Endodermal cell (in vitro differentiated cells): Measurements from ENCODE around the gene SETD4. TPM values are rescaled to one million over a fixed set of nuclear protein-coding genes. Genes with fewer than 3 reads are reported as not detected.

ENCODE experiments used
- DNase-seq: peaks from one replicate; pipeline ENCODE4 v3.0.0-alpha.2; 2017
- H3K27ac ChIP-seq: 2 replicates; pipeline ENCODE4 v1.5.1; 2013; ENCODE audit warnings: mild to moderate bottlenecking, low read depth, low read length, moderate library complexity
- H3K27me3 ChIP-seq: 2 replicates; pipeline ENCODE4 v1.6.1; 2013; ENCODE audit warnings: mild to moderate bottlenecking, low read length, moderate library complexity; ENCODE audit not compliant: insufficient read depth, control insufficient read depth, poor library complexity, severe bottlenecking
- H3K36me3 ChIP-seq: 2 replicates; pipeline ENCODE4 v1.7.0; 2013; ENCODE audit warnings: mild to moderate bottlenecking, low read length, moderate library complexity; ENCODE audit not compliant: control insufficient read depth, insufficient read depth
- H3K4me1 ChIP-seq: one replicate; pipeline ENCODE4 v1.7.0; 2013; ENCODE audit warnings: low read length; ENCODE audit not compliant: control insufficient read depth, insufficient read depth
- H3K4me3 ChIP-seq: 2 replicates; pipeline ENCODE4 v1.5.1; 2013; ENCODE audit warnings: mild to moderate bottlenecking, low read length, moderate library complexity
- H3K9ac ChIP-seq: 2 replicates; pipeline ENCODE4 v1.6.1; 2013; ENCODE audit warnings: mild to moderate bottlenecking, low read length, moderate library complexity; ENCODE audit not compliant: poor library complexity, severe bottlenecking; ENCODE audit errors: extremely low read depth
- H3K9me3 ChIP-seq: 2 replicates; pipeline ENCODE4 v1.6.1; 2013; ENCODE audit warnings: mild to moderate bottlenecking, low read length, moderate library complexity; ENCODE audit not compliant: control insufficient read depth
- H3K27ac Mint-ChIP-seq: 2 replicates; pipeline ENCODE4 v1.8.0; 2020; ENCODE audit warnings: mixed read lengths
- H3K27me3 Mint-ChIP-seq: 2 replicates; pipeline ENCODE4 v1.8.0; 2021; ENCODE audit warnings: mild to moderate bottlenecking, mixed read lengths; ENCODE audit not compliant: insufficient read depth
- H3K36me3 Mint-ChIP-seq: 2 replicates; pipeline ENCODE4 v1.8.0; 2020; ENCODE audit warnings: low read depth, mixed read lengths
- H3K4me1 Mint-ChIP-seq: 2 replicates; pipeline ENCODE4 v1.8.0; 2020; ENCODE audit warnings: mixed read lengths
- H3K4me3 Mint-ChIP-seq: 2 replicates; pipeline ENCODE4 v1.8.0; 2020; ENCODE audit warnings: mild to moderate bottlenecking, moderate library complexity, mixed read lengths
- H3K9me3 Mint-ChIP-seq: 2 replicates; pipeline ENCODE4 v1.8.0; 2020; ENCODE audit warnings: mild to moderate bottlenecking, mixed read lengths
- WGBS, 2 experiments: methylation state at CpG; one replicate each; pipeline versions ENCODE4 v1.1.5 to v1.1.7; 2013; ENCODE audit warnings: missing lambda C conversion rate in 2 of 2, mixed read lengths in 1 of 2; ENCODE audit not compliant: insufficient coverage in 1 of 2, insufficient read length in 1 of 2; 5-methylcytosine and 5-hydroxymethylcytosine counted together
- total RNA-seq, 2 donors: library from RNA; stranded (reverse); fragmentation: NEBNext Ultra II Directional in 1 of 2; extraction: Animal tissue kit (Norgen Biotek cat#: 25700) in 1 of 2; gene quantifications; 2 replicates in 1 of 2; 3 replicates in 1 of 2; pipeline ENCODE4 v1.2.1, GENCODE V29; 2021
- TF ChIP-seq, protein P1 (sequence below): fragments of 200-600 bp; sonication (generic); conservative IDR thresholded peaks from 2 replicates; pipeline ENCODE4 v1.5.0; 2021; ENCODE audit warnings: antibody characterized with exemption, mild to moderate bottlenecking

SETD4 gene
- total RNA-seq, 2 donors from 2014 or later: 27.8 to 31.9 TPM

DNA sequence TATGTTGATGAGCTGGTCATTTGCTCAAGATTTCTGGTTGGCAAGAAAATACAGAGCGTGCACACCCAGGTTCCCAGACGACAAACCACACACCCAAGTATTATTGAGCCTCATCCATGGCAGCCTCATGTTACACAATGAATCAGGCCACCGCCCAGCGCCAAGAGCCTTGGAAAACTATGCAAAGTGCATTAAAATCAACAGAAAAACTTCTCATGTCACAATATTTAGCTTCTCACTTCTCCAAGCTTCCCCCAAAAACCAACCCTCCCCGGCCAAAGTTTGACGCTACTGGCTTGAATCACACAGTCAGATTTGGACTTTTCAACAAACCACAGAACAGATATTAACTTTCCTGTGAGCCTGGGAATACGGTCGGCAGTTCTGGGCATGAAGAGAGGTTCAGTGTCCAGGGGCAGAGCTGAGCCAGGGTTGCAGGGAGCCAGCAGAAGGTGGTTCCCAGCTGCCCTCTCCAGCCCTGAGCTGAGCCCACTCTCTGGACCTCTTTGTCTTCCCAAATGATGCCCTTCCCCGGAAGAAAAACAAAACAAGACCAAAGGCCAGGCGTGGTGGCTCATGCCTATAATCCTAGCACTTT, 71.1 kb downstream of the SETD4 start:
- H3K27me3 ChIP-seq: peaks cover 58% of the 10 kb centered on the region
- peaks cover 17% of the 10 kb centered on the region for H3K4me1 ChIP-seq
- Mint-ChIP-seq H3K27me3 (peaks cover 35% of the 10 kb centered on the region), H3K4me1 (peaks cover 14% of the 10 kb centered on the region), H3K9me3 (no peaks in the 10 kb centered on the region), H3K36me3 (no peaks in the 10 kb centered on the region), H3K4me3 (no peak overlapping the region), H3K27ac (no peak overlapping the region)
- H3K4me3 ChIP-seq: no peak overlapping the region
- no peak overlapping the region for H3K9ac ChIP-seq
- H3K9me3 ChIP-seq: peaks cover 4% of the 10 kb centered on the region
- WGBS, 2 experiments: 92 to 100% methylated on average over 4 to 10 of the region's 10 CpGs
- H3K27ac ChIP-seq: no peak overlapping the region
- TF ChIP-seq, protein P1, sequence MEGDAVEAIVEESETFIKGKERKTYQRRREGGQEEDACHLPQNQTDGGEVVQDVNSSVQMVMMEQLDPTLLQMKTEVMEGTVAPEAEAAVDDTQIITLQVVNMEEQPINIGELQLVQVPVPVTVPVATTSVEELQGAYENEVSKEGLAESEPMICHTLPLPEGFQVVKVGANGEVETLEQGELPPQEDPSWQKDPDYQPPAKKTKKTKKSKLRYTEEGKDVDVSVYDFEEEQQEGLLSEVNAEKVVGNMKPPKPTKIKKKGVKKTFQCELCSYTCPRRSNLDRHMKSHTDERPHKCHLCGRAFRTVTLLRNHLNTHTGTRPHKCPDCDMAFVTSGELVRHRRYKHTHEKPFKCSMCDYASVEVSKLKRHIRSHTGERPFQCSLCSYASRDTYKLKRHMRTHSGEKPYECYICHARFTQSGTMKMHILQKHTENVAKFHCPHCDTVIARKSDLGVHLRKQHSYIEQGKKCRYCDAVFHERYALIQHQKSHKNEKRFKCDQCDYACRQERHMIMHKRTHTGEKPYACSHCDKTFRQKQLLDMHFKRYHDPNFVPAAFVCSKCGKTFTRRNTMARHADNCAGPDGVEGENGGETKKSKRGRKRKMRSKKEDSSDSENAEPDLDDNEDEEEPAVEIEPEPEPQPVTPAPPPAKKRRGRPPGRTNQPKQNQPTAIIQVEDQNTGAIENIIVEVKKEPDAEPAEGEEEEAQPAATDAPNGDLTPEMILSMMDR: no peak
- DNase-seq: no peak
- no peaks in the 10 kb centered on the region for H3K36me3 ChIP-seq

DNA sequence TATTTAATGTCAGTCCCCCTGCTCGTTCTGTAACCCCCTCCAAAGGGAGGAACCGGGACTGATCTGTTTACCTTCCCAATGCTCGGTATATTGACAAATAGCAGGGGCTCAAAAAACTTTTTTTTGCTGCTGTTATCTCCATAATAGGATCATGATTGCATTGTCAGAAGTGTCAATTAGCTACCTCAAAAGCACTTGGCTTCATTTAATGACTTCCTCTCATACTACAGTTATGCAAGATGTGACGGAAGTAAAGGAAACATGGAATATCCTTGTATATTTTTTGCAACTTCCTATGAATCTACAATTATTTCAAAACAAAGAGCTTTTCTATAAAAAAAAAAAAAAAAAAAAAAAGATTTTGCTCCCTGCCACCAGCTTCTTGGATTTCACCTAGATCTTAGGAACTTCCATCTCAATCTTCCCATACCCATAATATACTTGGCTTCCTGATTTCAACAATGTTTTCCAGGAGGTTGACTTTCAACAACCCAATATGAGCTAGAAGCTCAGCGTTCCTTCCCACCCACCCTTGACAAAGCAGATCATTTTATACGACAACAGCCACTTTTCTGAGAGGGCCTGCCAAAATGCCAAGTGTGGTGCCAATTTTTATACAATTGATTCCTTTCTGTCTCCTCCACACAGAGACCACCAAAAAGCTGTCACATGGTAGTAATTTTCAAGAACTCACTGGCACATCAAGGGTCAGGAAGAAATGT, 71.7 kb downstream of the SETD4 start:
- Histone ChIP-seq H3K9me3 (peaks cover 10% of the 10 kb centered on the region), H3K4me3 (no peak overlapping the region), H3K36me3 (no peaks in the 10 kb centered on the region), H3K9ac (no peak overlapping the region), H3K4me1 (peaks cover 17% of the 10 kb centered on the region), H3K27ac (no peak overlapping the region), H3K27me3 (peaks cover 58% of the 10 kb centered on the region)
- no peak overlapping the region for H3K4me3 Mint-ChIP-seq
- no peaks in the 10 kb centered on the region for H3K9me3 Mint-ChIP-seq
- WGBS, 2 experiments: 63 to 66% methylated on average over 4 to 6 of the region's 6 CpGs
- no peak overlapping the region for H3K27ac Mint-ChIP-seq
- TF ChIP-seq, protein P1: no peak
- peaks cover 42% of the 10 kb centered on the region for H3K27me3 Mint-ChIP-seq
- no peaks in the 10 kb centered on the region for H3K36me3 Mint-ChIP-seq
- peaks cover 14% of the 10 kb centered on the region for H3K4me1 Mint-ChIP-seq
- DNase-seq: no peak

DNA sequence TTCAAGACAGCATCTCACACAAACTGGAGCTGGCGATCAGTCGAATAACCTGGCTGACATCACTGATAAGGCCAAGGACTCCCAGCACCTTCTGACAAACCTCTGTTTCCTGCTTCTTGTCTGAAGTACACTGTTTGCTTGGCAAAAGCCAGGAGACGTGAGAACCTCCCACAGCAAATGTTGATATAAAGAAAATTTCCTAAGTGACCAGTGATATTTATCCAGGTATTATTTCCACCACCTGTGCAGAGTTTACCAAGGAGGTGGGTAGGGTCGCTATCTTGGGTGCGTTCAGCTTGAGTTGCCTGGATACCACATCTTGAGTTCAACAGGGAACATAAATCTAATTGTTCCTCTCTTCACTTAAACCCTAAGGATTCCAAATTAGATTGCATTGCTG, 72.9 kb downstream of the SETD4 start:
- no peaks in the 10 kb centered on the region for H3K9me3 Mint-ChIP-seq
- TF ChIP-seq, protein P1: no peak
- Histone ChIP-seq H3K36me3 (no peaks in the 10 kb centered on the region), H3K4me1 (peaks cover 17% of the 10 kb centered on the region), H3K27me3 (peaks cover 57% of the 10 kb centered on the region), H3K9me3 (peaks cover 7% of the 10 kb centered on the region), H3K4me3 (no peak overlapping the region), H3K27ac (no peak overlapping the region), H3K9ac (no peak overlapping the region)
- peaks cover 51% of the 10 kb centered on the region for H3K27me3 Mint-ChIP-seq
- no peak overlapping the region for H3K4me3 Mint-ChIP-seq
- 87 to 97% methylated on average over 3 to 5 of the region's 5 CpGs for WGBS, 2 experiments
- H3K36me3 Mint-ChIP-seq: no peaks in the 10 kb centered on the region
- DNase-seq: no peak
- H3K4me1 Mint-ChIP-seq: peaks cover 14% of the 10 kb centered on the region
- H3K27ac Mint-ChIP-seq: no peak overlapping the region
